Tibial nerve (tissue), 4 donors: ENCODE results near the gene MUCL3. TPM values are rescaled to one million over a fixed set of nuclear protein-coding genes. Genes with fewer than 3 reads are reported as not detected.
"Not testable (repeated sequence)": the region's sequence is repeated elsewhere in the genome, so short reads cannot be mapped to it uniquely, and the experiment has no call there.

Experiments
- DNase-seq, 2 donors: peaks; one replicate each; pipeline ENCODE4 v3.0.0-alpha.2; 2019; ENCODE audit warnings: low spot score in 2 of 2
- H3K27ac ChIP-seq, 4 donors: fragments of 200-600 bp; sonication (generic) in 3 of 4; one replicate each; pipeline ENCODE4 v1.5.1; 2017 to 2019; ENCODE audit warnings: mild to moderate bottlenecking in 1 of 4
- H3K27me3 ChIP-seq, 2 donors: fragments of 200-600 bp; sonication (generic) in 1 of 2; one replicate each; pipeline versions ENCODE4 v1.5.1 to v1.6.0; 2017 to 2019
- H3K36me3 ChIP-seq, 3 donors: fragments of 200-600 bp; sonication (generic); one replicate each; pipeline ENCODE4 v1.5.1; 2018 to 2019
- H3K4me1 ChIP-seq, 4 donors: fragments of 200-600 bp; sonication (generic) in 3 of 4; one replicate each; pipeline ENCODE4 v1.5.1; 2017 to 2019
- H3K4me3 ChIP-seq, 4 donors: fragments of 200-600 bp; sonication (generic) in 3 of 4; one replicate each; pipeline ENCODE4 v1.5.1; 2017 to 2019; ENCODE audit warnings: mild to moderate bottlenecking in 1 of 4, moderate library complexity in 1 of 4
- H3K9me3 ChIP-seq, 4 donors: fragments of 200-600 bp; sonication (generic) in 3 of 4; one replicate each; pipeline ENCODE4 v1.5.1; 2017 to 2019
- CTCF ChIP-seq, 5 experiments: fragments of 200-600 bp in 3 of 5; fragments of 450-650 bp in 2 of 5; sonication (generic) in 3 of 5; IDR thresholded peaks; one replicate each; pipeline ENCODE4 v1.5.1; 2016 to 2019; ENCODE audit warnings: antibody characterized with exemption in 5 of 5, mild to moderate bottlenecking in 3 of 5, moderate library complexity in 2 of 5
- EP300 ChIP-seq, 2 donors: sonication (generic); formaldehyde crosslinking; IDR thresholded peaks; one replicate each; pipeline ENCODE4 v1.6.1; 2017; ENCODE audit warnings: antibody characterized with exemption in 2 of 2, mild to moderate bottlenecking in 1 of 2
- POLR2A ChIP-seq, 2 donors: fragments of 450-650 bp; IDR thresholded peaks; one replicate each; pipeline ENCODE4 v1.6.1; 2017; ENCODE audit warnings: antibody characterized with exemption in 2 of 2, mild to moderate bottlenecking in 2 of 2, moderate library complexity in 2 of 2
- WGBS, 2 donors: methylation state at CpG; one replicate each; pipeline ENCODE4 v1.1.5; 2018; 5-methylcytosine and 5-hydroxymethylcytosine counted together
- total RNA-seq, 4 donors: library from RNA; depleted of rRNA; stranded (reverse); fragments of >200 nt; gene quantifications; one replicate each; pipeline ENCODE4 v1.1.0, GENCODE V29; 2016

The MUCL3 gene
- total RNA-seq, 4 donors from 2014 or later: under 0.01 TPM; not detected in 3

- DNase-seq: no peak
- Histone ChIP-seq H3K4me3 (no peak overlapping the region), H3K4me1 (no peaks in the 10 kb centered on the region), H3K27me3 (no peaks in the 10 kb centered on the region), H3K9me3 (no peaks in the 10 kb centered on the region), H3K36me3 (no peaks in the 10 kb centered on the region), H3K27ac (no peak overlapping the region)
- 71 to 77% methylated on average over 3 of the region's 3 CpGs for WGBS, 2 donors
- TF ChIP-seq EP300 (IDR thresholded peaks at IDR 0.05) (no peak), CTCF (IDR thresholded peaks at IDR 0.05) (no peak), POLR2A (IDR thresholded peaks at IDR 0.05) (no peak)
Measured at GRCh38 chr6:30966154-30966553, 25.4 kb downstream of the MUCL3 start.

GRCh38 chr6:30969171-30969570, 28.4 kb downstream of the MUCL3 start:
- H3K4me3 ChIP-seq, H3K4me1 ChIP-seq, DNase-seq, H3K9me3 ChIP-seq, H3K27me3 ChIP-seq, H3K36me3 ChIP-seq, H3K27ac ChIP-seq: not testable (repeated sequence)
- WGBS, 2 donors: 93 to 99% methylated on average over 6 of the region's 6 CpGs

GRCh38 chr6:30970946-30971345, 30.2 kb downstream of the MUCL3 start:
- Histone ChIP-seq H3K36me3 (no peaks in the 10 kb centered on the region), H3K27me3 (no peaks in the 10 kb centered on the region), H3K27ac (no peak overlapping the region), H3K4me1 (no peaks in the 10 kb centered on the region), H3K9me3 (no peaks in the 10 kb centered on the region), H3K4me3 (no peak overlapping the region)
- no peak for DNase-seq
- no peak for TF ChIP-seq EP300 (IDR thresholded peaks at IDR 0.05)
- TF ChIP-seq POLR2A (IDR thresholded peaks at IDR 0.05): no peak
- no peak for TF ChIP-seq CTCF (IDR thresholded peaks at IDR 0.05)
- 84 to 91% methylated on average over 5 of the region's 5 CpGs for WGBS, 2 donors

- Histone ChIP-seq H3K4me1 (no peaks in the 10 kb centered on the region), H3K27me3 (no peaks in the 10 kb centered on the region), H3K4me3 (no peak overlapping the region), H3K9me3 (no peaks in the 10 kb centered on the region), H3K36me3 (no peaks in the 10 kb centered on the region), H3K27ac (no peak overlapping the region)
- TF ChIP-seq POLR2A (IDR thresholded peaks at IDR 0.05) (no peak), CTCF (IDR thresholded peaks at IDR 0.05) (no peak), EP300 (IDR thresholded peaks at IDR 0.05) (no peak)
- WGBS, 2 donors: 95 to 96% methylated on average over 4 of the region's 4 CpGs
- DNase-seq: no peak
Measured at GRCh38 chr6:30972816-30973215, 32.0 kb downstream of the MUCL3 start.

GRCh38 chr6:30974490-30975252, 33.9 kb downstream of the MUCL3 start:
- no peak overlapping the region for H3K4me3 ChIP-seq
- no peak for TF ChIP-seq EP300 (IDR thresholded peaks at IDR 0.05)
- no peak for TF ChIP-seq POLR2A (IDR thresholded peaks at IDR 0.05)
- TF ChIP-seq CTCF (IDR thresholded peaks at IDR 0.05): no peak
- H3K9me3 ChIP-seq: no peaks in the 10 kb centered on the region
- WGBS, 2 donors: 61 to 67% methylated on average over 4 of the region's 4 CpGs
- H3K27me3 ChIP-seq: no peaks in the 10 kb centered on the region
- peaks cover 0 to 6% (median 0%) of the 10 kb centered on the region in 4 donors for H3K4me1 ChIP-seq
- DNase-seq: no peak
- H3K36me3 ChIP-seq: no peaks in the 10 kb centered on the region
- H3K27ac ChIP-seq: no peak overlapping the region
